Left cardiac atrium (tissue), 4 donors: ENCODE data around the gene CARD16. TPM values are rescaled to one million over a fixed set of nuclear protein-coding genes. Genes with fewer than 3 reads are reported as not detected.
A peak's percentile ranks its signal among the peaks of the same experiment; 100 is the strongest.

ENCODE experiments used
- ATAC-seq, 2 donors: fragments of 200-7000 bp; cut with Tn5 transposase; one replicate each; pipeline ENCODE4 v1.9.1; 2020; ENCODE audit warnings: mild to moderate bottlenecking in 2 of 2, moderate library complexity in 2 of 2
- DNase-seq: peaks from one replicate; pipeline ENCODE4 v3.0.0-alpha.2; 2020
- intact Hi-C, 2 donors: fragments of 100-400 bp; cut with DNase I; formaldehyde crosslinking; loops; one replicate each; pipeline versions ENCODE4 v1.14.1 to v1.15.1; 2022 to 2023
- total RNA-seq, 2 donors: library from RNA; stranded (reverse); fragmentation: NEBNext Ultra II Directional; extraction: Animal tissue kit (Norgen Biotek cat#: 25700); gene quantifications; one replicate each; pipeline ENCODE4 v1.2.1, GENCODE V29; 2021
- donor health status: DM: no; HTN: yes; CAD: no.
- donor health status: DM: no; HTN: yes; CAD: no; lungs with severe emphysema.
- donor health status: DM: yes; HTN: yes; CAD: no.
- donor health status: Dilated cardiomyopathy.

The CARD16 gene
- total RNA-seq, 2 donors from 2014 or later: 6.5 to 13.3 TPM

DNA sequence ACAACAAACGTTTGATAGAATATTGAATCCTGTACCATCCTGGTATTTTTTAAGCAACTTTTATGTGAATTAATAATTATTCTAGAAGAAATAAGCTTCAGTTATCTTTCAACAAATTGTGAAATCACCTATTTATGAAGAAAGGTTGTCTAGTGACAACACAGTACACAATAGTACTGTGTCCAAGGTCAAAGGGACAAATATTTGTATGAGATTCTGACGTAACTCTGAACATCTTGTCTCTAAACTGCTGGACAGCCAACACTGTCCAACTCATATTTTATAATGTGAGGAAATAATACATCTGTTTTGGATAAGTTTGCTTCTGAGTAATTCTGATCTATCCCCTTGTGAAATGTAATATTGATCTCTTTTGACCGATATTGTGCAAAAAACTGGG is 41.1 kb downstream of the CARD16 start:
- no peak for ATAC-seq
- DNase-seq: no peak
- intact Hi-C loops: no loop called here

DNA sequence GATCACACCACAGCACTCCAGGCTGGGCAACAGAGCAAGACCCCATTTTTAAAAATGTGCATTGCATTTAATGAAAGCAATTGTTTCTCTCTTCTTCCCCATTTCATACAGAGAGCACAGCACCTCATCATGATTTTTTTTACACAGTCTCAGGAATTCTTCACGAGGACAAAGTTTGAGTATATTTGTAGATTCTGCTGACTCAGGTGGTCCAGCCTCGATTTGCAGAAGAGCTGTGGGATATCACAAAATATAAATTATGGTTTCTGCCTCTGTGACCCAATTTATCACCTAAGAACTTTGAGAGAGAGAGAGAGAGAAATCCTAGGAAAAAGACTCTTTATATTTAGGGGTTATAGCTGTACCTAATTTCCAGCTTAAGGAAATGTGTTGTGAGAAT is 42.0 kb downstream of the CARD16 start:
- ATAC-seq: no peak
- intact Hi-C loops: no loop called here

DNA sequence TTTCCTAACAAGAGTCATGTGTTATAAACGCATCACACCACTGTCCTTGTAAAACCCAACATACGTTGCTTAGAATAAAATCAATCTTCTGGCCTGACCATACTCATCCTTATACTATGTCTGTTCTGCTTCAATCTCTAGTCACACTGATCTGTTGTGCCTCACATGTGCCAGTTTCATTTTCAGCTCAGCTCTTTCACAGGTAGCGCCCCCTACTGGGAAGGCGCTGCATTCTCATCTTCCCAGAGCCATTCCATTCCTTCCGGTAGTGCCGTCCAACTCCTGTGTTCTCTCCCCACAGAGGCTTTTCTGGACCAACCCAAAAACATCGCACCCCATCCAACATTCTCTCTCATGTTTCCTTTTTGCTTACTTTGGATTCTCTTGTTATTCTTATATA is 44.3 kb downstream of the CARD16 start:
- ATAC-seq: no peak

More for the DNA sequence above, 42.0 kb downstream of the CARD16 start:
- DNase-seq: no peak

GRCh38 chr11:105000167-105000566 is 45.0 kb downstream of the CARD16 start:
- ATAC-seq (no peak), DNase-seq (no peak)
- intact Hi-C loops: no loop called here

More for the DNA sequence above, 44.3 kb downstream of the CARD16 start:
- DNase-seq: no peak
- intact Hi-C loops: no loop called here

- no peak for ATAC-seq
- intact Hi-C loops: no loop called here
- no peak for DNase-seq
Measured at GRCh38 chr11:104999721-105000120, 45.4 kb downstream of the CARD16 start.

GRCh38 chr11:104997288-104997687 is 47.8 kb downstream of the CARD16 start:
- intact Hi-C loops: no loop called here
- peak in 1 of 2 donors; percentile 34 for ATAC-seq

GRCh38 chr11:104995001-104995408 is 50.1 kb downstream of the CARD16 start:
- intact Hi-C loops: no loop called here
- ATAC-seq: no peak
- no peak for DNase-seq

More at GRCh38 chr11:104997288-104997687, 47.8 kb downstream of the CARD16 start:
- DNase-seq: no peak

DNA sequence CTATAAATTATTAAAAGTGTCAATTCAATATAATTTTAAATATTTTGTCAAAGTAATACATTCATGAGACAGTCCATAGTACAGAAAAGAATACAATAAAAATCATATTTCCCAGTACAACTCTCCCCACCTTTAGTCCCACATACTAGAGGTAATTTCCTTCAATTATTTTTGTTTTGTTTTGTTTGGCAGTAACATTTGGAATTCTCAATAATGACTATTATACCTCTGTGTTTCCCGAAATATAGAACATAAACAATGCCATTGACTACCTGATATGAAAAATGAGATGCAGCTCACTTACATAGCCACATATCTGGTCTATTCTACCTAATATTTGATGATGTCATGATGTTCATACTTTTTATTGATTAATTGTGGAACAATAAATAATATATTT is 52.4 kb downstream of the CARD16 start:
- ATAC-seq (no peak), DNase-seq (no peak)
- intact Hi-C loops: no loop called here

GRCh38 chr11:104991994-104992393 is 53.1 kb downstream of the CARD16 start:
- DNase-seq (no peak), ATAC-seq (no peak)
- intact Hi-C loops: no loop called here

Other genes starting within 250 kb of the CARD16 start
- gene CASP12, start 146.9 kb downstream of the CARD16 start, total RNA-seq: under 1 TPM; 0.32 to 0.52 TPM
- 10 to 100 TPM; 21.7 to 28.4 TPM for gene CASP4, start 76.8 kb downstream of the CARD16 start, total RNA-seq
- gene CASP5, start 22.2 kb downstream of the CARD16 start, total RNA-seq: under 1 TPM in 1 of 2 donors, not detected in 1; 0.18 TPM
- 10 to 100 TPM; 12.6 to 22.7 TPM for gene CASP1, start 10.2 kb downstream of the CARD16 start, total RNA-seq
- gene CARD18, start 94.4 kb upstream of the CARD16 start, total RNA-seq: not detected